PC-9 (cell line): ENCODE results near the gene RPS17. TPM values are rescaled to one million over a fixed set of nuclear protein-coding genes. Genes with fewer than 3 reads are reported as not detected.
"Not testable (repeated sequence)": the region's sequence is repeated elsewhere in the genome, so short reads cannot be mapped to it uniquely, and the experiment has no call there.

Experiments
- BruUV-seq: library from RNA; stranded (reverse); fragments of 400-500 nt; replicated peaks from 2 replicates; lab custom pipeline; 2021; lab: Mats Ljungman, UMichigan
- CTCF ChIA-PET: fragments of 300-600 bp; sonication (Branson Sonifier 250); formaldehyde crosslinking; loops from one replicate; lab custom pipeline; 2022; ENCODE audit warnings: antibody characterized with exemption; lab: Charles Lee
- POLR2A ChIA-PET: fragments of 300-600 bp; sonication (Branson Sonifier 250); formaldehyde crosslinking; loops from one replicate; lab custom pipeline; 2022; ENCODE audit warnings: antibody characterized with exemption; ENCODE audit not compliant: unreplicated experiment; lab: Charles Lee
- DNase-seq, 2 experiments: peaks; one replicate each; pipeline versions ENCODE4 v3.0.0 to v3.0.0-alpha.2; 2015 to 2022; ENCODE audit warnings: mixed read lengths in 1 of 2
- H2AFZ ChIP-seq: fragments of 200-600 bp; sonication (generic); 2 replicates; pipeline ENCODE4 v1.8.1; 2017; ENCODE audit warnings: antibody characterized with exemption
- H3F3A ChIP-seq: fragments of 200-600 bp; sonication (generic); 2 replicates; pipeline ENCODE4 v1.8.1; 2017; ENCODE audit warnings: antibody characterized with exemption, mild to moderate bottlenecking, low read depth; ENCODE audit not compliant: insufficient read depth
- H3K27ac ChIP-seq: fragments of 200-600 bp; sonication (generic); 2 replicates; pipeline ENCODE4 v1.6.1; 2016; ENCODE audit warnings: mixed run types
- H3K27me3 ChIP-seq: fragments of 200-600 bp; sonication (generic); 2 replicates; pipeline ENCODE4 v1.6.1; 2016; ENCODE audit warnings: low read depth, mixed run types; ENCODE audit not compliant: insufficient read depth
- H3K36me3 ChIP-seq: fragments of 200-600 bp; sonication (generic); 2 replicates; pipeline ENCODE4 v1.6.1; 2016; ENCODE audit warnings: low read depth, mixed run types
- H3K4me1 ChIP-seq: fragments of 200-600 bp; sonication (generic); replicated peaks from 2 replicates; pipeline ENCODE4 v1.6.1; 2016; ENCODE audit warnings: mixed run types; ENCODE audit not compliant: insufficient read depth
- H3K4me2 ChIP-seq: fragments of 200-600 bp; sonication (generic); 2 replicates; pipeline ENCODE4 v1.6.1; 2017; ENCODE audit warnings: mixed run types
- H3K4me3 ChIP-seq: fragments of 200-600 bp; sonication (generic); 2 replicates; pipeline ENCODE4 v1.6.1; 2016; ENCODE audit warnings: mixed run types
- H3K79me2 ChIP-seq: fragments of 200-600 bp; sonication (generic); 2 replicates; pipeline ENCODE4 v1.6.1; 2017; ENCODE audit warnings: low read depth, mixed run types
- H3K9me2 ChIP-seq: fragments of 200-600 bp; sonication (generic); 2 replicates; pipeline ENCODE4 v1.8.1; 2017; ENCODE audit warnings: mild to moderate bottlenecking; ENCODE audit not compliant: insufficient read depth
- H3K9me3 ChIP-seq: fragments of 200-600 bp; sonication (generic); 2 replicates; pipeline ENCODE4 v1.8.1; 2016; ENCODE audit warnings: low read depth; ENCODE audit not compliant: insufficient read depth
- H4K20me1 ChIP-seq: fragments of 200-600 bp; sonication (generic); 2 replicates; pipeline ENCODE4 v1.8.1; 2017; ENCODE audit not compliant: insufficient read depth
- EZH2 ChIP-seq: fragments of 200-600 bp; sonication (generic); IDR thresholded peaks from 2 replicates; pipeline ENCODE4 v1.8.0; 2017; ENCODE audit warnings: antibody characterized with exemption, low read depth
- intact Hi-C: fragments of 100-400 bp; cut with micrococcal nuclease; formaldehyde crosslinking; loops from one replicate; pipeline ENCODE4 v1.10.0; 2022; ENCODE audit not compliant: unreplicated experiment
- total RNA-seq: library from RNA; stranded (reverse); gene quantifications from 2 replicates; pipeline ENCODE4 v1.2.3, GENCODE V29; 2021
- TF ChIP-seq, protein P1 (sequence below): fragments of 200-600 bp; sonication (generic); conservative IDR thresholded peaks from 2 replicates; pipeline ENCODE4 v1.6.1; 2017; ENCODE audit warnings: mixed run types, antibody characterized with exemption, mild to moderate bottlenecking, moderate library complexity

The RPS17 gene
- total RNA-seq, 1 experiment from 2014 or later = 1,891 TPM

DNA sequence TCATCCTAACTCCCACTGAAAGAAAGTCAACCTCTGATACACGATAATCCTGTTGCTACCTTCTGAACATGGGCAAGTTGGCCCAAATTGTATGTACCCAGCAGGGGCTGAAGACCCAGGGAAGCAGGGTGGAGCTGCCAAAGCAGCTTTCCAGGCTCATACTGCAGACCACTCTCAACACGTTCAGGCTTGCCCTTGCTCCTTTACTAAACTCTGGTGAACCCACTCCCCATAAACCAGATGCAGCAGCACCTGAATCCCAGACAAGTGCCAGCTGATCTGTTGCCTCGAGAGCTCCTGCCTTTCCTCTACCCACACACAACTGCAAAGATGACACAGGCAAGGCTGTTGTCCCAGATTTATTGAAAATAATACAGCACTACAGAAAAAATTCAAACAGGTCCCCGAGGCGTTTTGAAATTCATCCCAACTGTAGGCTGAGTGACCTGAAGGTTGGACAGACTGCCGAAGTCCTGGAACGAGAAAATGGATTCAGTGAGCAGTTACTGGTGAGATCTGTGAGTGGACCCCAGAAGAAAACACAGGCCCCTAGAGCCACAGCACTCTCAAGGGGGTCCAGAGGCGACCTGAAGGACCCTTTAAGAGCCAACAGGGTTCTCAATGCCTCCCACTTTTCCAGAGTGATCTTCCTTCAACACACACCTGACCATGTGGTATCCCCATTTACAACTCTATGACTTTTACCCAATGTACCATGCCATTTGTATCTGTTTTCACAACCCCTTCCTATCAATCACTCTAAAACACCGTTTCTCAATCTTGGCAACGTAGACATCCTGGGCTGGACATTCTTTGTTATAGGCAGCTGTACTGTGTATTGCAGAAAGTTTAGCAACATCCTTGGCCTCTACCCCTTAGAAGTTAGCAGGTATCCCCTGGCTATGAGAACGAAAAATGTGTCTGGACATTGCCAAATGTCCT lies 3.6 kb downstream of the RPS17 start:
- TF ChIP-seq, protein P1, sequence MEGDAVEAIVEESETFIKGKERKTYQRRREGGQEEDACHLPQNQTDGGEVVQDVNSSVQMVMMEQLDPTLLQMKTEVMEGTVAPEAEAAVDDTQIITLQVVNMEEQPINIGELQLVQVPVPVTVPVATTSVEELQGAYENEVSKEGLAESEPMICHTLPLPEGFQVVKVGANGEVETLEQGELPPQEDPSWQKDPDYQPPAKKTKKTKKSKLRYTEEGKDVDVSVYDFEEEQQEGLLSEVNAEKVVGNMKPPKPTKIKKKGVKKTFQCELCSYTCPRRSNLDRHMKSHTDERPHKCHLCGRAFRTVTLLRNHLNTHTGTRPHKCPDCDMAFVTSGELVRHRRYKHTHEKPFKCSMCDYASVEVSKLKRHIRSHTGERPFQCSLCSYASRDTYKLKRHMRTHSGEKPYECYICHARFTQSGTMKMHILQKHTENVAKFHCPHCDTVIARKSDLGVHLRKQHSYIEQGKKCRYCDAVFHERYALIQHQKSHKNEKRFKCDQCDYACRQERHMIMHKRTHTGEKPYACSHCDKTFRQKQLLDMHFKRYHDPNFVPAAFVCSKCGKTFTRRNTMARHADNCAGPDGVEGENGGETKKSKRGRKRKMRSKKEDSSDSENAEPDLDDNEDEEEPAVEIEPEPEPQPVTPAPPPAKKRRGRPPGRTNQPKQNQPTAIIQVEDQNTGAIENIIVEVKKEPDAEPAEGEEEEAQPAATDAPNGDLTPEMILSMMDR = no peak
- TF ChIP-seq EZH2 = no peak
- Histone ChIP-seq H3K4me1 (peaks cover 15% of the 10 kb centered on the region; the same call in 1 of the 2 replicates), H3K9me2 (no peaks in the 10 kb centered on the region), H3K36me3 (peaks cover 41% of the 10 kb centered on the region), H3K79me2 (peaks cover 38% of the 10 kb centered on the region), H4K20me1 (peaks cover 43% of the 10 kb centered on the region), H3F3A (peaks cover 72% of the 10 kb centered on the region), H3K27me3 (no peaks in the 10 kb centered on the region), H3K27ac (0 out of 2 replicates have a peak overlapping the region, but pooled peaks have one; percentile 15), H3K4me2 (no peak overlapping the region), H2AFZ (no peak overlapping the region), H3K4me3 (no peak overlapping the region), H3K9me3 (no peaks in the 10 kb centered on the region)
- CTCF ChIA-PET = no interaction called here
- POLR2A ChIA-PET = interaction anchor here (0.5 kb wide), 1 partner anchor 386 kb away, joined by 4 read pairs; no protein-coding TSS in a partner anchor
- BruUV-seq = no TSS peak
- intact Hi-C loops = no loop called here
- DNase-seq = no peak

DNA sequence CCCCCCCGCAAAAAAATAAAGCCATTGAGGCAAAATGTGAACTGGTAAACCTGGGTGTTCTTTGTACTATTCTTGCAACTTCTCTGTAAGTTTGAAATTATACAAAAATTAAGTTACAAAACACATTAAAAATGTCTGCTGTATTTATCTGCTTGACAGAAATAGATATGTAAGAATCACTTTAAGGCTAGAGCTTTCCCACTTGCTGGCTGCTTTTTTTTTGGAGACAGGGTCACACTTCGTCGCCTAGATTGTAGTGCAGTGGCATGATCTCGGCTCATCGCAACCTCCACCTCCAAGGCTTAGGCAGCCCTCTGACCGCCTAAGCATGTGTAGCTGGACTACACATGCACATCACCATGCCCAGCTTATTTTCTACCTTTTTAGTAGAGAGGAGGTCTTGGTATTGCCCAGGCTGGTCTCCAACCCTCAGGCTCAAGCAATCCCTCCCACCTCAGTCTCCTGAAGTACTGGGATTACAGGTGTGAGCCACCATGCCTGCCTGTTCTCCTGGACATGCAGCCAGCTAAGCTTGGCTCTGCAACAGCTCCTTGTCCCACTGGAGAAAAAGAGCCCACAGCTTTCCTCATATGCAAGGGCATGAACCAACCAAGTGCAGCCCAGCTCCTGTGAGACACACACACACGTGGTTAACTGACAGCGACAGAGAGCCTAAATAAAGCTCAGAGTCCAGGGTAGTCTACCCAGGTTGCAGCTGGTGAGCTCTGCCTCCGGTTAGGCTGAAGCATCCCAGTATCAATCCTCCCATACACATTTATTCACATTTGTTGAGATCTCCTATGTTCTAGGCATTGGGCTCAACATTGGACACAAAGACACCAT lies 4.5 kb downstream of the RPS17 start:
- no TSS peak for BruUV-seq

DNA sequence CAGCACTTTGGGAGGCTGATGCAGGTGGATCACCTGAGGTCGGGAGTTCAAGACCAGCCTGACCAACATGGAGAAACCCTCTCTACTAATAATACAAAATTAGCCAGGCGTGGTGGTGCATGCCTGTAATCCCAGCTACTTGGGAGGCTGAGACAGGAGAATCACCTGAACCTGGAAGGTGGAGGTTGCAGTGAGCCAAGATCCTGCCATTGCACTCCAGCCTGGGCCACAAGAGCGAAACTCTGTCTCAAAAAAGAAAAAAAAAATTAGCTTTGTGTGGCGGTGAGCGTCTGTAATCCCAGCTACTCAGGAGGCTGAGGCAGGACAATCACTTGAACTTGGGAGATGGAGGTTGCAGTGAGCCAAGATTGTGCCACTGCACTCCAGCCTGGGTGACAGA lies 5.1 kb downstream of the RPS17 start:
- CTCF ChIA-PET, H3K9me3 ChIP-seq, H3K27me3 ChIP-seq, POLR2A ChIA-PET, H3K4me3 ChIP-seq, H3K9me2 ChIP-seq, H2AFZ ChIP-seq, H3K4me2 ChIP-seq, BruUV-seq, H3K27ac ChIP-seq, intact Hi-C loops, DNase-seq: not testable (repeated sequence)
- Histone ChIP-seq H4K20me1 (peaks cover 43% of the 10 kb centered on the region), H3K36me3 (peaks cover 41% of the 10 kb centered on the region), H3K79me2 (peaks cover 36% of the 10 kb centered on the region), H3K4me1 (peaks cover 15% of the 10 kb centered on the region; the same call in 1 of the 2 replicates), H3F3A (peaks cover 75% of the 10 kb centered on the region)

More for the DNA sequence above, 4.5 kb downstream of the RPS17 start:
- CTCF ChIA-PET = no interaction called here
- Histone ChIP-seq H3K9me3 (no peaks in the 10 kb centered on the region), H3K4me2 (no peak overlapping the region), H3K27me3 (no peaks in the 10 kb centered on the region), H3K4me1 (peaks cover 15% of the 10 kb centered on the region; the same call in 1 of the 2 replicates), H3K27ac (no peak overlapping the region), H4K20me1 (peaks cover 43% of the 10 kb centered on the region), H3K4me3 (no peak overlapping the region), H3F3A (peaks cover 72% of the 10 kb centered on the region), H3K36me3 (peaks cover 41% of the 10 kb centered on the region), H3K9me2 (no peaks in the 10 kb centered on the region), H2AFZ (no peak overlapping the region), H3K79me2 (peaks cover 38% of the 10 kb centered on the region)
- TF ChIP-seq EZH2 = no peak
- TF ChIP-seq, protein P1 = no peak
- DNase-seq = no peak
- POLR2A ChIA-PET = interaction anchor here (0.5 to 0.7 kb wide), 2 partner anchors 16 to 387 kb away, joined by 4 to 5 read pairs; no protein-coding TSS in a partner anchor
- intact Hi-C loops = no loop called here

DNA sequence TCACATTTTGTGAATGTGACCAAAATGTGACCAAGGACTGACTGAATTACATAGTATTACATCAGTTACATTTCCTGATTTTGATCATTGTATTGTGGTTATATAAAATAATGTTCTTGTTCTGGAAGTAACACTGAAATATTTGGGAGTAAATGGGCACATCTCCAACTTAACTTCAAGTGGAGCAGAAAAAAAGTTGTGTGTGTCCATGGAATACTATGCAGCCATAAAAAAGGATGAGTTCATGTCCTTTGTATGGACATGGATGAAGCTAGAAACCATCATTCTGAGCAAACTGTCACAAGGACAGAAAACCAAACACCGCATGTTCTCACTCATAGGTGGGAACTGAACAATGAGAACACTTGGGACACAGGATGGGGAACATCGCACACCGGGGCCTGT lies 5.8 kb downstream of the RPS17 start:
- Histone ChIP-seq H3K4me1 (peaks cover 15% of the 10 kb centered on the region; the same call in 1 of the 2 replicates), H3K27ac (peak overlapping the region; percentile 40), H3F3A (peaks cover 72% of the 10 kb centered on the region), H4K20me1 (peaks cover 39% of the 10 kb centered on the region), H3K79me2 (peaks cover 30% of the 10 kb centered on the region), H3K36me3 (peaks cover 36% of the 10 kb centered on the region)
- H3K9me3 ChIP-seq, H3K27me3 ChIP-seq, H3K4me2 ChIP-seq, CTCF ChIA-PET, H3K9me2 ChIP-seq, H3K4me3 ChIP-seq, POLR2A ChIA-PET, DNase-seq, intact Hi-C loops, BruUV-seq, H2AFZ ChIP-seq: not testable (repeated sequence)
